Osteocyte (in vitro differentiated cells): Measurements from ENCODE around the gene CLCNKB. TPM values are rescaled to one million over a fixed set of nuclear protein-coding genes. Genes with fewer than 3 reads are reported as not detected.

Experiments used
- DNase-seq: peaks from one replicate; pipeline ENCODE4 v3.0.0; 2021; ENCODE audit warnings: mixed read lengths; ENCODE audit not compliant: unreplicated experiment; ENCODE audit errors: extremely low spot score
- H3K27ac Mint-ChIP-seq: one replicate; pipeline ENCODE4 v1.8.0; 2021; ENCODE audit warnings: mild to moderate bottlenecking, mixed read lengths; ENCODE audit not compliant: unreplicated experiment
- H3K27me3 Mint-ChIP-seq: one replicate; pipeline ENCODE4 v1.8.0; 2021; ENCODE audit warnings: mixed read lengths; ENCODE audit not compliant: unreplicated experiment
- H3K36me3 Mint-ChIP-seq: one replicate; pipeline ENCODE4 v1.8.0; 2021; ENCODE audit warnings: mixed read lengths; ENCODE audit not compliant: unreplicated experiment
- H3K4me1 Mint-ChIP-seq: one replicate; pipeline ENCODE4 v1.8.0; 2021; ENCODE audit warnings: mixed read lengths; ENCODE audit not compliant: unreplicated experiment
- H3K4me3 Mint-ChIP-seq: one replicate; pipeline ENCODE4 v1.8.0; 2021; ENCODE audit warnings: mild to moderate bottlenecking, moderate library complexity, mixed read lengths; ENCODE audit not compliant: unreplicated experiment
- H3K9me3 Mint-ChIP-seq: one replicate; pipeline ENCODE4 v1.8.0; 2021; ENCODE audit warnings: mixed read lengths; ENCODE audit not compliant: unreplicated experiment
- total RNA-seq: library from RNA; stranded (reverse); gene quantifications from 2 replicates; pipeline ENCODE4 v1.2.1, GENCODE V29; 2021
- TF ChIP-seq, protein P1 (sequence below): fragments of 200-600 bp; sonication (generic); IDR thresholded peaks from 2 replicates; pipeline ENCODE4 v1.5.0; 2021; ENCODE audit warnings: antibody characterized with exemption, mild to moderate bottlenecking, moderate library complexity

The CLCNKB gene
- total RNA-seq, 1 donor from 2014 or later: not detected

DNA sequence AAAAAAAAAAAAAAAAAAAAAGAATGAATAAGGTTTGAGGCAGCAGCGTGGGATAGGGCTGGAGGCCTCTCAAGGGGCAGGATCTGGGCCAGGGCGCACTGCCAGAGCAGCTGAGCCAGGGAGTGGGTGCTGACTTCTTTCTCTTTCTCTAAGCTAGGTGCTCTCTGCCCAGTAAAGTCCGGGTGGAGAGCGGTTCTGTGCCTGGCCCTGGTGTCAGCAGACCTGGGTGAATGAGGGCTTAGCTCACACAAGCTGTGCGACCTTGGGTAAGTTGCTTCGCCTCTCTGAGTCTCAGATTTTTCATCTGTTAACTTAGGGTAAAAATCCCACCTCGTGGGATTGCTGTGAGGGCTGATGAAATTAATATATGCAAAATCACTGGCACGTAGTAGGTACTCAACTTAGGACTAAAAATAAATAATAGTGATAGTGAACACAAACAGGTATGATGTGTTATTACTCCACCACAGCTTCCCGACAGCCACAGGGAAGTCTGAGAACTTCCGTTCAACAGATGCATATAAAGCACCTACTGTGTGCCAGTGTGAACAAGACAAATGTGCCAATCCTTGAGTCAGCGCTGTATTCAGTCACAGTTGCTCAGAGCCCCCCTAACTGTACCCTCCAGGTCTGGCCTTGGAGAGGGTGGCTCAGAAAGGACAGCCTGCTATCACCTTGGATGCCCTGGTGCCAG is 31.9 kb downstream of the CLCNKB start:
- H3K4me3 Mint-ChIP-seq: no peak overlapping the region
- peaks cover 30% of the 10 kb centered on the region for H3K4me1 Mint-ChIP-seq
- no peaks in the 10 kb centered on the region for H3K27me3 Mint-ChIP-seq
- no peaks in the 10 kb centered on the region for H3K36me3 Mint-ChIP-seq
- no peak overlapping the region for H3K27ac Mint-ChIP-seq
- DNase-seq: no peak
- H3K9me3 Mint-ChIP-seq: no peaks in the 10 kb centered on the region
- TF ChIP-seq, protein P1, sequence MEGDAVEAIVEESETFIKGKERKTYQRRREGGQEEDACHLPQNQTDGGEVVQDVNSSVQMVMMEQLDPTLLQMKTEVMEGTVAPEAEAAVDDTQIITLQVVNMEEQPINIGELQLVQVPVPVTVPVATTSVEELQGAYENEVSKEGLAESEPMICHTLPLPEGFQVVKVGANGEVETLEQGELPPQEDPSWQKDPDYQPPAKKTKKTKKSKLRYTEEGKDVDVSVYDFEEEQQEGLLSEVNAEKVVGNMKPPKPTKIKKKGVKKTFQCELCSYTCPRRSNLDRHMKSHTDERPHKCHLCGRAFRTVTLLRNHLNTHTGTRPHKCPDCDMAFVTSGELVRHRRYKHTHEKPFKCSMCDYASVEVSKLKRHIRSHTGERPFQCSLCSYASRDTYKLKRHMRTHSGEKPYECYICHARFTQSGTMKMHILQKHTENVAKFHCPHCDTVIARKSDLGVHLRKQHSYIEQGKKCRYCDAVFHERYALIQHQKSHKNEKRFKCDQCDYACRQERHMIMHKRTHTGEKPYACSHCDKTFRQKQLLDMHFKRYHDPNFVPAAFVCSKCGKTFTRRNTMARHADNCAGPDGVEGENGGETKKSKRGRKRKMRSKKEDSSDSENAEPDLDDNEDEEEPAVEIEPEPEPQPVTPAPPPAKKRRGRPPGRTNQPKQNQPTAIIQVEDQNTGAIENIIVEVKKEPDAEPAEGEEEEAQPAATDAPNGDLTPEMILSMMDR: no peak

DNA sequence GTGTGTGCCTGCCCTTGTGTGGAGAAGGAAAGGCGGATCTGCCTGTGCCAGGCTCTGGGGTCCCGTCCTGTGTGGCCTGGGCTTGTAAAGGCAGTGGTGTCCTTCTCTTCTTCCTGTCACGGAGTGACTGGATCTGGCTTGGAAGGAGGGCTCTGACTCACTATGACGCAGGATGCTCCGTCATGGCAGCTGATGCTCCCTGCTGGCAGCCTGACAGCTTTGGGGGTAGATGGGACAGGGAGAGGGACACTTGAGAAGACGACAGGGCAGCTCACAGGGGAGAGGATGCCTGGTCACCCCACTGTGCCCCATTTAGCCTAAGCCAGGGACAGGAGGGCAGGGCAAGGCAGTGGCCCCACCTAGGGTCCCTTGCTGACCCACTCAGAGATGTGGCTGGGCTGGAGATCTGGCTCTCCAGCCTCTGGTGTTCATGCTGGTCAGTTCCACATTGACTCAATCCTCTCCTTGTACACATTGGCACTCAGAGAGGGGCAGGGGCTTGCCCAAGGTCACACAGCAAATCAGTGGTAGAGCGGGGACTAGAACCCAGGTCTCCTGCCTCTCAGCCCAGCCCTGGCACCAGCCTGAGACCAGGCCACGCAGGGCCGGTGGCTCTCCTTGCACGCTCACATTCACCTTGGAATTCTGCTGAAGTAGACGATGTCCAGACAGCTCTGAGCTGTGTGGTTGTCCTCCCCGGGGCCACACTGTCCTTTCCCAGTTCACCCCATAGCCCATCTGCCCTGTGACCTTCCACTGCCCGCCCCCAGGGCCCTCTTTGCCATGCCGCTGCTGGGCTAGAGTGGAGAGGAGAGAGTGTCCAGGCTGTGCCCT is 32.7 kb downstream of the CLCNKB start:
- no peak overlapping the region for H3K27ac Mint-ChIP-seq
- TF ChIP-seq, protein P1: no peak

DNA sequence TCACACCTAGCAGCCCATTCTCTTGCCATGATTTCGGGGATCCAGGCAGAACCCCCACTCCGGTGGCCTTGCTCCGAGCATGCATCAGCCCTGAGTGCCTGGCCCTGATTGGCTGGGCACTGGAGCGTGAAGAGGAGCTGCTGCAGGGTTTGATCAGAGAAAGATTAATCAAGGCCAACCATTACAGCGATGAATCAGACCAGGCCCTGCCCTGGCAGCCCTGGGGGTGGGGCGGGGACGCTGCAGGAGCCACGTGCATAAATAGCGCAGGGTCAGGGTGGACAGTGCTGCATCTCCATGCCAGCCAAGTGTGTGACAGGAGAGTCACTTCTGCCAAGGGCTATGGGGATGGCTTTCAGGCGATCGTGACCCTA is 33.3 kb downstream of the CLCNKB start:
- Mint-ChIP-seq H3K4me3 (no peak overlapping the region), H3K27ac (no peak overlapping the region), H3K27me3 (no peaks in the 10 kb centered on the region), H3K36me3 (no peaks in the 10 kb centered on the region), H3K9me3 (no peaks in the 10 kb centered on the region), H3K4me1 (peaks cover 30% of the 10 kb centered on the region)
- TF ChIP-seq, protein P1: no peak
- DNase-seq: no peak

More for the DNA sequence above, 32.7 kb downstream of the CLCNKB start:
- Mint-ChIP-seq H3K9me3 (no peaks in the 10 kb centered on the region), H3K36me3 (no peaks in the 10 kb centered on the region), H3K27me3 (no peaks in the 10 kb centered on the region), H3K4me3 (no peak overlapping the region), H3K4me1 (peaks cover 30% of the 10 kb centered on the region)
- DNase-seq: no peak

DNA sequence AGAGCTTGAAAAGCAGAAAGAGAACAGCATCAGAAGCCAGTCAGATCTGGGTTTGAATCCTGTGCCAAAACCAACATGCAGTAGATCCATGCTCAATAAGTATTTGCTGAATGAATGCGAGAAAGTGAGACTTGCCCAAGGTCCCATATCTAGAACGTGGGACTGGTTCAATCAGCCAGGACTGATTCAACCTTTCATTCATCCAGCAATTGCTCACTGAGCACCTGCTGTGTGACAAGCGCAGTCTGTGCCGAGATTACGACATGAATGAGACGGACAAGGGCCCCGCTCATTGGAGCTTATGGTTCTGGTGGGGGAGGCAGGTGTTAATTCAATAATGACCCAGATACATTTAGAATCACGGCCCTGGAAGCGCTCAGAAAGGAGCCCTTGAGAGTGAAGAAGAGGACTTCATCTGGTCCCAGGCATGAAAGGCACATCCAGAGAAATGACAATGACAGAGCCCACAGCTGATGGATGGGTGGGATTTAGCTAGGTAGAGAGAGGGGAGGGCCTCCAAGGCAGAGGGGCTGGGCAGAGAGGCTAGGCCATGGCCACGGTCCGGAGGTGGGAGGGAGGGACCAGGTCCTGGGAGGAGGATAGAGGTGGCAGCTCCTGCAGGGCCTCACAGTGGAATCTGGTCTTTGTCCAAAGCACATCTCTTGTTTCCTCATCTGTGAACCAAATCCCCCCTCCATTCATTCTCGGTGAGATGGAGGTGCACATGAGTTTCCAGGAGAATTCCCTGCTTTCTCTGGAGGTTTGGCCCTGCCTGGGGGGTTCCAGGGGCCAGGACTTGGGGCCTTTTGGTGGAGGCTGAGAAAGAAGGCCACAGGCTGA is 34.0 kb downstream of the CLCNKB start:
- peaks cover 33% of the 10 kb centered on the region for H3K4me1 Mint-ChIP-seq
- DNase-seq: no peak
- no peaks in the 10 kb centered on the region for H3K9me3 Mint-ChIP-seq
- TF ChIP-seq, protein P1: no peak
- no peaks in the 10 kb centered on the region for H3K27me3 Mint-ChIP-seq
- H3K27ac Mint-ChIP-seq: peak overlapping the region; percentile 16
- no peaks in the 10 kb centered on the region for H3K36me3 Mint-ChIP-seq
- H3K4me3 Mint-ChIP-seq: no peak overlapping the region
